DOHH2 (cell line): ENCODE measurements around the gene PLSCR5.

Experiments
- EZH2phosphoT487 ChIP-seq: fragments of 200-600 bp; sonication (generic); IDR thresholded peaks from 2 replicates; pipeline ENCODE4 v1.6.1; 2017; ENCODE audit warnings: borderline replicate concordance, mild to moderate bottlenecking, antibody characterized with exemption, low read length, moderate library complexity, mixed read lengths
- TF ChIP-seq, protein P1 (sequence below): fragments of 200-600 bp; sonication (generic); IDR thresholded peaks from one replicate; pipeline ENCODE4 v1.5.1; 2014; ENCODE audit warnings: antibody characterized with exemption, mild to moderate bottlenecking, low read depth, low read length; ENCODE audit not compliant: poor library complexity, severe bottlenecking

DNA sequence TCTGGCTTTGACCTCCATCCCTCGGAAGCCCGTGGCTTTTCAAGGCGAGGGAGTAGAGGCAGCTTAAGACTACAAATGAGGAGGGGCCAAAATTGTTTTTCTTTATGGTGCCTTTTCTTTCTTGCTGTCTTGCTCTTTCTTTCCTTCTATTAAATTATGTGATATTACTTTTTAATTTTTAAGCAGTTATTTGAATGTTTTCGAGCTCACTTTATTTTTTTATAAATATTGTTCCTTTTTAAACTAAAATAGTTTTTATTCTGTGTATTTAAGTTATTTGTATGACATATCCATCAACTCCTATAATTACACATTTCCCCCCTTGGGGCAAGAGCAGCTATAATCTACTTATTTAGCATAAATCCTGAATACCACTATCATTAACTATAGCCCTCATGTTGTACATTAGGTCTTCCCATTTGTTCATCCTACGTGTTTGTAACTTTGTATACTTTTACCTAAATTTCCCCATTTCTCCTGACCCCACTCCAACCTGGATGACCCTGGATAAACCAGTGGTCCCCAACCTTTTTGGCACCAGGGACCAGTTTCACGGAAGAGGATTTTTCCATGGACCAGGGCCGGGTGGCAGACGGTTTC lies 60.1 kb downstream of the PLSCR5 start:
- TF ChIP-seq, protein P1, sequence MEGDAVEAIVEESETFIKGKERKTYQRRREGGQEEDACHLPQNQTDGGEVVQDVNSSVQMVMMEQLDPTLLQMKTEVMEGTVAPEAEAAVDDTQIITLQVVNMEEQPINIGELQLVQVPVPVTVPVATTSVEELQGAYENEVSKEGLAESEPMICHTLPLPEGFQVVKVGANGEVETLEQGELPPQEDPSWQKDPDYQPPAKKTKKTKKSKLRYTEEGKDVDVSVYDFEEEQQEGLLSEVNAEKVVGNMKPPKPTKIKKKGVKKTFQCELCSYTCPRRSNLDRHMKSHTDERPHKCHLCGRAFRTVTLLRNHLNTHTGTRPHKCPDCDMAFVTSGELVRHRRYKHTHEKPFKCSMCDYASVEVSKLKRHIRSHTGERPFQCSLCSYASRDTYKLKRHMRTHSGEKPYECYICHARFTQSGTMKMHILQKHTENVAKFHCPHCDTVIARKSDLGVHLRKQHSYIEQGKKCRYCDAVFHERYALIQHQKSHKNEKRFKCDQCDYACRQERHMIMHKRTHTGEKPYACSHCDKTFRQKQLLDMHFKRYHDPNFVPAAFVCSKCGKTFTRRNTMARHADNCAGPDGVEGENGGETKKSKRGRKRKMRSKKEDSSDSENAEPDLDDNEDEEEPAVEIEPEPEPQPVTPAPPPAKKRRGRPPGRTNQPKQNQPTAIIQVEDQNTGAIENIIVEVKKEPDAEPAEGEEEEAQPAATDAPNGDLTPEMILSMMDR, result no peak
- no peak for TF ChIP-seq EZH2phosphoT487
